Esophagus muscularis mucosa (tissue), 4 donors: Measurements from ENCODE around the gene F8A3. TPM values are rescaled to one million over a fixed set of nuclear protein-coding genes. Genes with fewer than 3 reads are reported as not detected.
"Not testable (repeated sequence)": the region's sequence is repeated elsewhere in the genome, so short reads cannot be mapped to it uniquely, and the experiment has no call there.

ENCODE experiments used
- DNase-seq: peaks from one replicate; pipeline ENCODE4 v3.0.0-alpha.2; 2017; ENCODE audit errors: extremely low spot score
- H3K27ac ChIP-seq, 4 donors: fragments of 200-600 bp; sonication (generic); replicated peaks in 1 of 4; 1 replicate in 3 of 4; 2 replicates in 1 of 4; pipeline ENCODE4 v1.5.1; 2016 to 2019; ENCODE audit warnings: mild to moderate bottlenecking in 1 of 4
- H3K27me3 ChIP-seq, 4 donors: fragments of 200-600 bp; sonication (generic); one replicate each; pipeline versions ENCODE4 v1.5.1 to v1.6.0; 2016 to 2019
- H3K36me3 ChIP-seq, 4 donors: fragments of 200-600 bp; sonication (generic); one replicate each; pipeline ENCODE4 v1.5.1; 2016 to 2019
- H3K4me1 ChIP-seq, 4 donors: fragments of 200-600 bp; sonication (generic); one replicate each; pipeline ENCODE4 v1.5.1; 2016 to 2019
- H3K4me3 ChIP-seq, 4 donors: fragments of 200-600 bp; sonication (generic); 1 replicate in 2 of 4; 2 replicates in 2 of 4; pipeline ENCODE4 v1.5.1; 2016 to 2019; ENCODE audit warnings: mild to moderate bottlenecking in 4 of 4, moderate library complexity in 1 of 4
- H3K9me3 ChIP-seq, 4 donors: fragments of 200-600 bp; sonication (generic); 1 replicate in 3 of 4; 2 replicates in 1 of 4; pipeline ENCODE4 v1.5.1; 2016 to 2019
- CTCF ChIP-seq, 3 experiments: fragments of 200-600 bp in 2 of 3; fragments of 450-650 bp in 1 of 3; sonication (generic) in 2 of 3; IDR thresholded peaks; one replicate each; pipeline ENCODE4 v1.5.1; 2017 to 2019; ENCODE audit warnings: antibody characterized with exemption in 3 of 3, mild to moderate bottlenecking in 2 of 3, moderate library complexity in 1 of 3
- EP300 ChIP-seq: sonication (generic); formaldehyde crosslinking; IDR thresholded peaks from one replicate; pipeline ENCODE4 v1.6.1; 2017; ENCODE audit warnings: antibody characterized with exemption
- POLR2A ChIP-seq: fragments of 450-650 bp; IDR thresholded peaks from one replicate; pipeline ENCODE4 v1.6.1; 2017; ENCODE audit warnings: antibody characterized with exemption, moderate library complexity, mild to moderate bottlenecking, low read depth
- POLR2AphosphoS5 ChIP-seq, 2 donors: sonication (generic); formaldehyde crosslinking; IDR thresholded peaks; one replicate each; pipeline ENCODE4 v1.6.1; 2017; ENCODE audit warnings: antibody characterized with exemption in 2 of 2
- WGBS: methylation state at CpG from one replicate; pipeline ENCODE4 v1.1.5; 2018; 5-methylcytosine and 5-hydroxymethylcytosine counted together
- intact Hi-C: fragments of 100-400 bp; cut with DNase I; formaldehyde crosslinking; loops from one replicate; pipeline ENCODE4 v1.15.1; 2023
- total RNA-seq, 4 donors: library from RNA; depleted of rRNA; stranded (reverse); fragments of >200 nt; gene quantifications; one replicate each; pipeline versions ENCODE4 v1.1.0 to v1.2.1, GENCODE V29; 2016

The F8A3 gene
- total RNA-seq, result 10 to 100 TPM in 2 of 4 donors, 1 to 10 TPM in 2; 6.6 to 25.3 (median 16.9) TPM

- H3K36me3 ChIP-seq, H3K4me1 ChIP-seq, DNase-seq, H3K9me3 ChIP-seq, H3K4me3 ChIP-seq, H3K27me3 ChIP-seq, H3K27ac ChIP-seq, intact Hi-C loops: not testable (repeated sequence)
- WGBS, result no CpG with 5 or more reads among the region's 51 CpGs
Measured at GRCh38 chrX:155458471-155458870, at the start of gene F8A3. Gene F8A3, minus strand, starts transcription at chrX:155458620. Its CDS starts 20 bp downstream, at chrX:155458600.

GRCh38 chrX:155505296-155505695 is 46.9 kb upstream of the F8A3 start:
- intact Hi-C loops, result no loop called here

GRCh38 chrX:155495134-155495533 is 36.7 kb upstream of the F8A3 start:
- H3K27ac ChIP-seq, H3K27me3 ChIP-seq, H3K4me3 ChIP-seq, H3K4me1 ChIP-seq, DNase-seq, intact Hi-C loops, H3K36me3 ChIP-seq, H3K9me3 ChIP-seq: not testable (repeated sequence)
- WGBS, result no CpG with 5 or more reads among the region's 2 CpGs

More at GRCh38 chrX:155505296-155505695, 46.9 kb upstream of the F8A3 start:
- DNase-seq, result no peak
- Histone ChIP-seq H3K27me3 (no peaks in the 10 kb centered on the region), H3K4me1 (no peaks in the 10 kb centered on the region), H3K27ac (no peak overlapping the region), H3K36me3 (peaks cover 0 to 10% (median 4%) of the 10 kb centered on the region in 4 donors), H3K9me3 (no peaks in the 10 kb centered on the region), H3K4me3 (no peak overlapping the region)
- TF ChIP-seq CTCF (IDR thresholded peaks at IDR 0.05) (no peak), POLR2AphosphoS5 (IDR thresholded peaks at IDR 0.05) (no peak), POLR2A (no peak), EP300 (no peak)

GRCh38 chrX:155491421-155491820 is 33.0 kb upstream of the F8A3 start:
- H3K36me3 ChIP-seq, DNase-seq, H3K9me3 ChIP-seq, H3K4me3 ChIP-seq, H3K27me3 ChIP-seq, intact Hi-C loops, H3K27ac ChIP-seq, H3K4me1 ChIP-seq: not testable (repeated sequence)
- 65% methylated on average over 2 of the region's 3 CpGs for WGBS

- H3K36me3 ChIP-seq, H3K4me3 ChIP-seq, H3K27ac ChIP-seq, H3K9me3 ChIP-seq, H3K4me1 ChIP-seq, DNase-seq, intact Hi-C loops, H3K27me3 ChIP-seq: not testable (repeated sequence)
- WGBS, result no CpG with 5 or more reads among the region's 7 CpGs
Measured at GRCh38 chrX:155477136-155477535, 18.7 kb upstream of the F8A3 start.

- H3K27ac ChIP-seq, DNase-seq, H3K9me3 ChIP-seq, H3K27me3 ChIP-seq, H3K36me3 ChIP-seq, intact Hi-C loops, H3K4me1 ChIP-seq, H3K4me3 ChIP-seq: not testable (repeated sequence)
- no CpG with 5 or more reads among the region's 9 CpGs for WGBS
Measured at GRCh38 chrX:155466269-155466938, 8.0 kb upstream of the F8A3 start.

- H3K27ac ChIP-seq, intact Hi-C loops, H3K4me1 ChIP-seq, H3K4me3 ChIP-seq, H3K27me3 ChIP-seq, H3K9me3 ChIP-seq, H3K36me3 ChIP-seq, DNase-seq: not testable (repeated sequence)
- WGBS, result no CpG with 5 or more reads among the region's 8 CpGs
Measured at GRCh38 chrX:155460501-155460900, 2.1 kb upstream of the F8A3 start.

GRCh38 chrX:155457761-155458447 is 516 bp downstream of the F8A3 start:
- H3K4me3 ChIP-seq, H3K36me3 ChIP-seq, DNase-seq, H3K9me3 ChIP-seq, H3K27ac ChIP-seq, H3K4me1 ChIP-seq, H3K27me3 ChIP-seq, intact Hi-C loops: not testable (repeated sequence)
- no CpG with 5 or more reads among the region's 97 CpGs for WGBS
